Lower leg skin (tissue), 3 donors: ENCODE data around the gene HNRNPK.

Experiments used
- CTCF ChIP-seq, 3 donors: fragments of 450-650 bp; IDR thresholded peaks; one replicate each; pipeline ENCODE4 v1.5.1; 2016; ENCODE audit warnings: antibody characterized with exemption in 3 of 3, mild to moderate bottlenecking in 3 of 3, moderate library complexity in 2 of 3
- POLR2A ChIP-seq, 2 donors: fragments of 450-650 bp; IDR thresholded peaks; one replicate each; pipeline ENCODE4 v1.6.1; 2016 to 2017; ENCODE audit warnings: antibody characterized with exemption in 2 of 2, mild to moderate bottlenecking in 1 of 2, moderate library complexity in 1 of 2

- TF ChIP-seq CTCF (IDR thresholded peaks at IDR 0.05) (no peak), POLR2A (IDR thresholded peaks at IDR 0.05) (no peak)
These were observed 12.4 kb upstream of the HNRNPK start for GRCh38 chr9:83992407-83992806.
